ENCODE data around the gene CCR1.

GRCh38 chr3:46243560-46243959 lies 35.4 kb upstream of the CCR1 start:
- TF ChIP-seq CTCF (conservative IDR thresholded peaks at IDR 0.05) (no peak), ZFX (IDR thresholded peaks at IDR 0.05) (no peak)

All from C4-2B (cell line).